Occipital lobe (tissue), 2 donors: Measurements from ENCODE around the gene CLEC4F. TPM values are rescaled to one million over a fixed set of nuclear protein-coding genes. Genes with fewer than 3 reads are reported as not detected.
A peak's percentile ranks its signal among the peaks of the same experiment; 100 is the strongest.

Experiments used
- DNase-seq: peaks from one replicate; lab custom pipeline; 2025; lab: John Stamatoyannopoulos, UW
- total RNA-seq: library from RNA; depleted of rRNA; stranded (reverse); fragments of >200 nt; gene quantifications from one replicate; pipeline ENCODE4 v1.2.3, GENCODE V29; 2014

Gene CLEC4F
- not detected for total RNA-seq

DNA sequence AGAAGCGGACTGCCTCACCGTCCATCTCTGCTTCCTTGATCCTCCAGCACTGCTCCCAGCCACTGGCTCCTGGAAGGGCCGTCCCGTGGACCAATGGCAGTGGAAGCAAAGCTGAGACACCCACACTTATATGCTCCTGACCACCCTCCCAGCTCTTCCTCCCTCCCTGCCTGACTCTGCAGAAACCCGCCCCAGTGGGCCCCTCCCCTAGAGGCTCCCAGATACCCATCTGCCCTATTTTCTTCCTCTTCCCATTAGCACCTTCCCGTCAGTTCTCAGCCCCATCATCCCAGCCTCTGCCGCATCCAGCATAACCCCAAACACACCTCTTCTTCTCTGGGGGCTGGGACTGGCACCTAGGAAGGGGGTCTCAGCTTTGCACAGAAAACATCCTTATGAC is at the start of gene CLEC4F:
TSS of gene CLEC4F (minus strand) at position 101 of the 400 bp plus-strand sequence. CDS start at position 25, 76 bp downstream.
- DNase-seq = no peak

GRCh38 chr2:70868970-70869369 is 48.6 kb upstream of the CLEC4F start:
- DNase-seq = no peak

DNA sequence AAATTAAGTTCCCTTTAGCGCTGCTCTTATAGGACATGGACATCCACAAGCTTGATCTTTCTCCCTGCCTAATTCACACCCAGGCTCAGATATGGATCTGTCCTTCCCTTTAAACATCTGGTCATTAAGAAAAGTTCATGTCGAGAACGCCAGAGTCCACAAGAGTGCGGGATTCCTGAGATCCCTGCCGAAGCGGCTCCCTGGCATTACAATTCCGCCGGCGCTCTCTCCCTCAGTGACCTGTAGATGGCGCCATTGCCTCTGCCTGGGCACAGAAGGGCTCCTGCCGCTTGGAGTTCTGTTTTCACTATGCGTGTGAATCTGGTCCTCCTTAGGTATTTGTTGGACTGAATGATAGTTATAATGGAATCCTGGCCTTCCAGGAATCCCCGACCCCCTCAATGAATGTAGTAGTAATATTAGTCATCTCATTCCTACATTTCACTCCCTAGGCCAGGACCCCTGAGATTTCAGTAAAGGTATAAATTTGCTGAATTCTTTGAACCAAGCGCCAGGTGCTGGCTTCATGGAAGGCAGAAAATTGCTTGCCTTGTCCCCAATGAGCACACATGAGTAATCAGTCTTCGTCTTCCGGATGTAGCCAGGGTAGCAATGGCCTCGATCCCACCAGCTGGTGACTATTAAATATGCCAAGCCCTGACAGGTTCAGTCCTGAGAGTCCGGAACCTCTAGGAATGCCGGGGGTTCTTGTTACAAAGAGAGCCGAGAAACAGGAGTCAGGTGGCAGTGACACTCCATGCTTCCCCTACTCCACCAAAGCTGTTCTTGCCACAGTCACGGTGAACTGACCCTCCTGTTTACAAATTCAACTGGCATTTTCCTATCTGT is 41.6 kb upstream of the CLEC4F start:
- peak; percentile 40 for DNase-seq

- DNase-seq = no peak
These were observed 35.3 kb upstream of the CLEC4F start for GRCh38 chr2:70855667-70856066.

GRCh38 chr2:70854411-70854810 is 34.0 kb upstream of the CLEC4F start:
- DNase-seq = no peak

DNA sequence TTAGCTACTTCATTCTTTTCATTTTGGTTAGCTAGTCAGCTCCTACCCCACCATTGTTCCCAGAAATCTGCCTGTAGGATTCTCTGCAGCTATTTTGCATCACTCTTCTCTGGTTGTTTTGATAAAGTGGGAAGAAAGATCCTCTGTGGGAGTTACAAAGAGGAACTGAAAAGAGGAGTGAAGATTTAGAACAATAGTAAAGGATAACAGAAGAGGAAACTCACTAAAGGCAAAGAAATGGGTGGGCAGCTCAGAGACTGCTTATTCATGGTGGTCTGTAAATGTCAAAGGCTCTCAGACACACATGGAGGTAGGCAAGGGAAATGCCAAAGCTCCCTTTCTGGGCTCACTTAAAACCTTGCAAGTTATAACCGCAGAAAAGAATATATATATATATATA is 32.4 kb upstream of the CLEC4F start:
- no peak for DNase-seq

DNA sequence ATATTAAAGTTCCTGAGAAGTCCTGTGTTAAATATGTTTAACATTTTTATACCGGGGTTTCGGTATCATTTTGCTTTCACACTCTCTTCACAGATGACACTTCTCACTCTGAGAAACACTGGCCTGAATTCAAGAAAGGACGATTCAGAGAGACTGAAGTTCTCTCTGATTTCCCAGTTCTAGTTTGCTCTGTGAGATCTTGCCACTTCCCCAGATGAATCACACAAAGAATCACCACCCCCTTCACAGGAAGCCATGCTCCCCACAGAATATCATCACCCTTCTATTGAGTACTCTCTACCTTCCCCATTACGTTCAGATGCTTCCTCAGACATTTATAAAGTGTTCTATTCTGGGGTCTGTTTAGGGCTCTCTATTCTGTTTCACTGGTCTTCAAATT is 31.3 kb upstream of the CLEC4F start:
- no peak for DNase-seq

DNA sequence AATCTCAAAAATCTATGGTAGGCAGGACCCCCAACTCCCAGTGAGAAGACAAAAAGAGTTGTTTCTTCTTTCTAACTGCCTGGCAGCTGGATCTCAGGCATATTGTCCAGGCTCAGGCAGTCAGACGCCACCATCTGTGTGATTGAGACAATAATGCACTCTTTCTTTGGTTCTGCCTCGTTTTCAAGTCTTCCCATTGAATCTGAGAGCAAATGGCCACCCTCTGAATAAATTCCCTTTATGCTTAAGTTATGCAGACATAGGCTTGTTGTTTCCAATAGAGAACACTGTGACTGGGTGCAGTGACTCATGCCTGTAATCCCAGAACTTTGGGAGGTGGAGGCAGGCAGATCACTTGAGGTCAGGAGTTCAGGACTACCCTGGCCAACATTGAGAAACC is 30.5 kb upstream of the CLEC4F start:
- no peak for DNase-seq

DNA sequence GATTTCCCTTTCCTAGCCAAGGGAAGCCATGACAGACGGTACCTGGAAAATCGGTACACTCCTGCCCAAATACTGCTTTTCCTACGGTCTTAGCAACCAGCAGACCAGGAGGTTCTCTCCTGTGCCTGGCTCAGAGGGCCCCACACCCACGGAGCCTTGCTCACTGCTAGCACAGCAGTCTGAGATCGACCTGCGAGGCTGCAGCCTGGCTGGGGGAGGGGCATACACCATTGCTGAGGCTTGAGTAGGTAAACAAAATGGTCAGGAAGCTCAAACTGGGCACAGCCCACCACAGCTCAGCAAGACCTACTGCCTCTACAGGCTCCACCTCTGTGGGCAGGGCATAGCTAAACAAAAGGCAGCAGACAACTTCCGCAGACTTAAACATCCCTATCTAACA is 22.0 kb upstream of the CLEC4F start:
- DNase-seq = no peak

DNA sequence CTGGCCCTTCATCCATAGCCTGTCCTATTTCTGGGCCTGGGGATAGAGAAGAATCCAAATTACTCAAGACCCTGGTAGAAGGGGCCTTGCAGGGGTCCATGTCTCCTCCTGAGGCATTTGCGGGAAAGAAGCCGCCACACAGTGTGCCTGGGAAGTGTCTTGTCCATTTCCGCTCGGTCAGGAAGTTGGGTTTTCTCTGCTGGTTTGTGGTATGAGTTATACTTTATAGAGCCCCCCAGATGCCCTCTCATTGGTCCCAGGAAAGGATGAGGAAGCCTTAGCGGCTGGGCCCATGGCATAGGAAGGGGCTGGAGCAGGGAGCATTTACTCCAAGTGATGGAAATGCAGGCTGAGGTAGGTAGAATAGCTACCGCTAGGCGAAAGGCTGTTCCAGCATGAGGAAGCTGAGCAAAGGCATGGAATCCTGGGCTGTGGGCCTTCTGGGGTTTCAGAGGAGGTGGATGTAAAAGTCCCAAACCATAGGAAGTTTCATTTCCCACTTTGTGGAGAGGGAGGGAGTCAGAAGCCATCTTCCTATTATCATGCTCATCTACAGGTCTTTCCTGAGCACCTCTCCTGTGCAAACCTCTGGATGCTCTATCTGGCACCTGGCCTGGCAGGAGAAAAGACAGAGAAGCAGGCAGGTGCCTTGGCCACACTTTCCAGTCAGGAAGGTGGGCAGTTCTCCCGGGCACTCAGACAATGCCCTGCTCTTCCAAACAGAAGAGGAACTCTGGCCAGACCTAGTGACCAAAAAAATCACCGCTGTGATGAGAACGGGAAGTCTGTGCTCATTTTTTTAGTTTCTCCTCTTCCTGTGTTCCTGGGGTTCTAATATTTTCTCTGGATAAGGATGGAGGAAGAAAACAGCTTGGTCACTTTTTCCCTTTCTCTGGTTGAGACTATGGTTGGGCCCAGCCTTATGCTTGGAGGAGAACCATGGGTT is 17.9 kb upstream of the CLEC4F start:
- no peak for DNase-seq

GRCh38 chr2:70835643-70836042 is 15.2 kb upstream of the CLEC4F start, which contains the start of gene CD207:
TSS of gene CD207 (minus strand) at chr2:70835816. CDS start at chr2:70835776, 40 bp downstream.
- DNase-seq = no peak

- DNase-seq = no peak
These were observed 14.5 kb upstream of the CLEC4F start for GRCh38 chr2:70834881-70835280.

- DNase-seq = no peak
These were observed 13.7 kb upstream of the CLEC4F start for GRCh38 chr2:70834106-70834505.

DNA sequence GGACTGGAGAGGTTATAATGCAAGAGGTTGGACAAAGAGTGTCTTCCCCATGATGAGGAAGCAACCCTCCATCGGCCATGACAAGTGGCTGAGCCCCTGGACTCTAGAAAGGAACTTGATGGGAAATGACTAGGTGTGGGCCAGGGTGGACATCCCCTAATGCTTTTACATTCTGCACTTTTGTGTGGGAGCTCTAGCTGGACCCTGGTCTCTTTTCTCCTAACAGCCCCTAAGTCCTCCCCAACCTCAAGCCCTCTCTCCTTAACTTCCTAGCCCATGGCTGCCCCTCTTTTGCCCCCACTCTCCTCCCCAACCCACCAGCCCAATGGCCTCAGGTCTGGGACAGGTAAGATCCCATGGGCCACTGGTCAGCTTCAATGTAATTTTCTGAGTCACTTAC is 12.8 kb upstream of the CLEC4F start:
- DNase-seq = no peak

GRCh38 chr2:70832386-70832785 is 12.0 kb upstream of the CLEC4F start:
- DNase-seq = no peak

- no peak for DNase-seq
These were observed 11.5 kb upstream of the CLEC4F start for GRCh38 chr2:70831861-70832260.

- DNase-seq = no peak
These were observed 10.0 kb upstream of the CLEC4F start for GRCh38 chr2:70830366-70830765.

DNA sequence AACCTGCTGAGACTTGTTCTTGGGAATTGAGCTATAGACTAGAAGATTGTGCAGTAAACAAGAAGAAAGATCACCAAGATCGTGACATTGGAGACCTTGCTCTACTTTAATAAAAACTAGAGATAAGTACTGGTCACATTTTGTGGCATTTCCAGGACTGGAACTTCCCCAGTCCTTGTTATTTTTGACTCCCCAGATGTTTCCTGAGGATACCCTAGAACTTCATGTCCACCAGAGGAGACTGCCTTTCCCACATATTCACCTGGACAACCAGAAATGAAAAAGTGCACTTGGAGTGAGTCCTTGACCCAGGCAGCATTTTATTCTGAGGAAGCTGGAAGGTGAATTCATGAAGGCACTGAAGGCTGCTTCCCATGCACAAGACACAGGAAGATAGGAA is 9.5 kb upstream of the CLEC4F start:
- DNase-seq = no peak

- DNase-seq = no peak
These were observed 8.8 kb upstream of the CLEC4F start for GRCh38 chr2:70828914-70829824.

- DNase-seq = no peak
These were observed 7.7 kb upstream of the CLEC4F start for GRCh38 chr2:70828115-70828514.

- DNase-seq = no peak
These were observed 7.0 kb upstream of the CLEC4F start for GRCh38 chr2:70827388-70827787.
